DOHH2 (cell line): ENCODE results near the gene CBX6.

Experiments
- CTCF ChIP-seq: fragments of 200-600 bp; sonication (generic); IDR thresholded peaks from one replicate; pipeline ENCODE4 v1.5.1; 2014; ENCODE audit warnings: antibody characterized with exemption, mild to moderate bottlenecking, low read depth, low read length; ENCODE audit not compliant: poor library complexity, severe bottlenecking
- EZH2phosphoT487 ChIP-seq: fragments of 200-600 bp; sonication (generic); IDR thresholded peaks from 2 replicates; pipeline ENCODE4 v1.6.1; 2017; ENCODE audit warnings: borderline replicate concordance, mild to moderate bottlenecking, antibody characterized with exemption, low read length, moderate library complexity, mixed read lengths

GRCh38 chr22:38881997-38882879, 10.2 kb upstream of the CBX6 start:
- TF ChIP-seq CTCF (no peak), EZH2phosphoT487 (no peak)
